Measurements from ENCODE around the gene THAP2.

The THAP2 gene

GRCh38 chr12:71656740-71657139 is 7.4 kb upstream of the THAP2 start:
- Histone ChIP-seq H3K9ac (ENCODE audit: low read depth, low read length, poor library complexity, severe bottlenecking) (peak overlapping the region; percentile 31), H3K4me1 (ENCODE audit: insufficient read depth, low read length, poor library complexity, severe bottlenecking) (peaks cover 42% of the 10 kb centered on the region), H3K9me3 (ENCODE audit: insufficient read depth, low read depth, low read length) (peaks cover 4% of the 10 kb centered on the region; the same call in 1 of the 2 replicates), H3K36me3 (ENCODE audit: insufficient read depth, low read length) (peaks cover 16% of the 10 kb centered on the region), H2AFZ (ENCODE audit: low read length) (no peak overlapping the region), H3K9me2 (replicated peaks; ENCODE audit: low read depth, low read length) (no peaks in the 10 kb centered on the region), H3F3A (ENCODE audit: low read depth) (no peaks in the 10 kb centered on the region; the same call in 1 of the 2 replicates), H3K27me3 (ENCODE audit: insufficient read depth, low read length, poor library complexity, severe bottlenecking) (no peaks in the 10 kb centered on the region), H3K4me2 (ENCODE audit: low read depth, low read length, poor library complexity, severe bottlenecking) (peak overlapping the region; percentile 71), H3K79me2 (ENCODE audit: insufficient read depth, low read length) (peaks cover 81% of the 10 kb centered on the region), H4K20me1 (ENCODE audit: insufficient read depth, low read length, poor library complexity, severe bottlenecking) (peaks cover 43% of the 10 kb centered on the region), H3K4me3 (ENCODE audit: low read length, poor library complexity, severe bottlenecking) (peak overlapping the region; percentile 54)
- TF ChIP-seq EZH2phosphoT487 (IDR thresholded peaks at IDR 0.05; ENCODE audit: borderline replicate concordance) (no peak), CTCF (conservative IDR thresholded peaks at IDR 0.05; ENCODE audit: low read length) (no peak)

DNA sequence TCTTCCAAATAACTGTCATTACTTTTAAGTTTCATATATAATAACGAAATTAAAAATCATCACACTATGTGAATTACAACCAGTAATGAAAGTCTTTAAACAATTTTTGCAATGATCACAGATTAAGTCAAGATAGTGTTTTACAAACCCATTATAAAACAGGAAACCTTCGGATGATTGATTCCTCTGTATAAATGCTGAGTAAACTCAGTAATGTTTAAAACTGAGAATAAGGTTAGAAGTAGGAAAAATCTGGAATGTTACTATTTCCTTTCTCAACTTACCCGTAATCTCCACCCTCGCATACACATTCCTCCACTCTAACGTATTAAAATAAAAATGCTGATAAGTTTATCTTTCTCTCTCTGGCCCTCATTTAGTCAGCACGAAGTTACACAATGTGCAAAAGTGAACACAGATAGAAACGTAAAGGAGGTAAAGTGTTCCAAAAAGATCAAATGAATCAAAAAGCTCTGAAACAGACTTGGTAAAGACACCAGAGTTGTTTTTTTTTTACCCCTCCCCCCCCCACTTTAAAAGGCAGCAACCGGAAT is 2.0 kb upstream of the THAP2 start:
- Histone ChIP-seq H3K9ac (ENCODE audit: low read depth, low read length, poor library complexity, severe bottlenecking) (peak overlapping the region; percentile 91), H2AFZ (ENCODE audit: low read length) (no peak overlapping the region), H3K79me2 (ENCODE audit: insufficient read depth, low read length) (peaks cover 73% of the 10 kb centered on the region), H3K9me3 (ENCODE audit: insufficient read depth, low read depth, low read length) (no peaks in the 10 kb centered on the region), H3K36me3 (ENCODE audit: insufficient read depth, low read length) (peaks cover 13% of the 10 kb centered on the region; the same call in 1 of the 2 replicates), H4K20me1 (ENCODE audit: insufficient read depth, low read length, poor library complexity, severe bottlenecking) (peaks cover 39% of the 10 kb centered on the region), H3K4me1 (ENCODE audit: insufficient read depth, low read length, poor library complexity, severe bottlenecking) (peaks cover 45% of the 10 kb centered on the region), H3K4me3 (ENCODE audit: low read length, poor library complexity, severe bottlenecking) (peak overlapping the region; percentile 80), H3K4me2 (ENCODE audit: low read depth, low read length, poor library complexity, severe bottlenecking) (peak overlapping the region; percentile 79), H3K9me2 (replicated peaks; ENCODE audit: low read depth, low read length) (no peaks in the 10 kb centered on the region), H3F3A (ENCODE audit: low read depth) (no peaks in the 10 kb centered on the region; the same call in 1 of the 2 replicates), H3K27me3 (ENCODE audit: insufficient read depth, low read length, poor library complexity, severe bottlenecking) (no peaks in the 10 kb centered on the region)
- TF ChIP-seq EZH2phosphoT487 (IDR thresholded peaks at IDR 0.05; ENCODE audit: borderline replicate concordance) (no peak), CTCF (conservative IDR thresholded peaks at IDR 0.05; ENCODE audit: low read length) (no peak)

DNA sequence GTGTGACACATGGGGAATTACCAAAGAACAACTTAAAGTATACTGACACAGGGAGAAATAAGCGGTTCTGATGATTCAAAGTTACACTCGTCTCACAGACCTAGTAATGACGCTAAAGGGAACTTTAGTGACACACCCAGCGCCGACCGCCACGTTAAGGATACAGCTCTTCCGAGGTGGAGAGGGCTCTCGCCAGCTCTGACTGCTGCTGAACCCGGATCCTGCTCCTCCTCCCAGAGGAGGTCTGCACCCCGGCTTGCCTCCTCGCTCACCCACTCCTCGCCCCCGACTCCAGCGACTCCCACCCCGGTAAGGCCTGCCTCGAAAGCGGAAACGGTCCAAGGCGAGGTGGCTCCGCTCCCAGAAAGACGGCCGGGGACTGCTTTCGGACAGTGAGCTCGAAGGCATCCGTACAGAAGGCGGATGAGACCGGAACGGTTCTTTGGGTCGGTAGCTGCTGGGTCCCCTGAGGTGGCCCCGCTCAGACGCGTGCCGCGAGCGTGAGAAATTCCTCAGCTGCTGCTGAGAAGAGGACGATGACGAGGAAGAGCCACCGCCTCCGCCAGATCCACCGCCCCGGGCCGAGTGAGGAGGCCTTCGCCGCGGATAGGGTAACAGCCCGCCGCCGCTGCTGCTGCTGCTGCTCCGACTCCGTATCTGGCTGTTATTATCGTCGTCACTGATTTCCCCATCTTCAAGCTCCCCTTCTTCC is 1.1 kb upstream of the THAP2 start:
- Histone ChIP-seq H3F3A (ENCODE audit: low read depth) (no peaks in the 10 kb centered on the region; the same call in 1 of the 2 replicates), H3K27me3 (ENCODE audit: insufficient read depth, low read length, poor library complexity, severe bottlenecking) (no peaks in the 10 kb centered on the region), H3K36me3 (ENCODE audit: insufficient read depth, low read length) (peaks cover 9% of the 10 kb centered on the region; the same call in 1 of the 2 replicates), H3K4me2 (ENCODE audit: low read depth, low read length, poor library complexity, severe bottlenecking) (peak overlapping the region; percentile 79), H2AFZ (ENCODE audit: low read length) (peak overlapping the region; percentile 74), H3K9me3 (ENCODE audit: insufficient read depth, low read depth, low read length) (no peaks in the 10 kb centered on the region), H4K20me1 (ENCODE audit: insufficient read depth, low read length, poor library complexity, severe bottlenecking) (peaks cover 39% of the 10 kb centered on the region), H3K4me3 (ENCODE audit: low read length, poor library complexity, severe bottlenecking) (peak overlapping the region; percentile 80), H3K9me2 (replicated peaks; ENCODE audit: low read depth, low read length) (no peaks in the 10 kb centered on the region), H3K9ac (ENCODE audit: low read depth, low read length, poor library complexity, severe bottlenecking) (peak overlapping the region; percentile 91), H3K79me2 (ENCODE audit: insufficient read depth, low read length) (peaks cover 71% of the 10 kb centered on the region), H3K4me1 (ENCODE audit: insufficient read depth, low read length, poor library complexity, severe bottlenecking) (peaks cover 48% of the 10 kb centered on the region)
- TF ChIP-seq EZH2phosphoT487 (IDR thresholded peaks at IDR 0.05; ENCODE audit: borderline replicate concordance) (no peak), CTCF (conservative IDR thresholded peaks at IDR 0.05; ENCODE audit: low read length) (no peak)

All from Loucy (cell line).